Measurements from ENCODE around the gene PPP2R3B.
"Not testable (repeated sequence)": the region's sequence is repeated elsewhere in the genome, so short reads cannot be mapped to it uniquely, and the experiment has no call there.

The PPP2R3B gene

DNA sequence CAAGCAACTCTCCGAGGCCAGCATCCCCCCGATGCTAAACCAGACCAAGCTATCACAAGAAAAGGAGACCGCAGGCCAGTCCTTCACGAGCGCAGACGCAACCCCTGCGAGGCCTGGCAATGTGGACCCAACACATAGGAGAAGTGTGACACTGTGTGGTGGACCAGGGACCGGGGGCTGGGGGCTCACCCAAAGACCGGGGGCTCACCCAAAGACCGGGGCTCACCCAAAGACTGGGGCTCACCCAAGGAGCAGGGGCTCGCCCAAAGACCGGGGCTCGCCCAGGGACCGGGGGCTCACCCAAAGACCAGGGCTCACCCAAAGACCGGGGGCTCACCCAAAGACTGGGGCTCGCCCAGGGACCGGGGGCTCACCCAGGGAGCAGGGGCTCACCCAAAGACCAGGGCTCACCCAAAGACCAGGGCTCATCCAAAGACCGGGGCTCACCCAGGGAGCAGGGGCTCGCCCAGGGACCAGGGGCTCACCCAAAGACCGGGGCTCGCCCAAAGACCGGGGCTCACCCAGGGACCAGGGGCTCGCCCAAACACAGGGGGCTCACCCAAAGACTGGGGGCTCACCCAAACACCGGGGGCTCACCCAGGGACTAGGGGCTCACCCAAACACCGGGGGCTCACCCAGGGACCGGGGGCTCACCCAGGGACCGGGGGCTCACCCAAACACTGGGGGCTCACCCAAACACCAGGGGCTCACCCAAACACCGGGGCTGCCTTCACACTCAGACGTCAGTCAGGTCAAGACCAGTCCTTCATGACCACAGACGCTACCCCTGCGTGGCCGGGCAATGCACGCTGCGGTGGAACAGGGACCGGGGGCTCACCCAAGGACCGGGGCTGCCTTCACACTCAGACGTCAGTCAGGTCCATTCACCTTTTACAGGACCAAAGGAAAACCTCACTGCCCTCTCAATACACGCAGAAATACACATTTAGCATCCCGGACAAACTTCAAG is 32.9 kb downstream of the PPP2R3B start:
- DNase-seq (ENCODE audit: low read depth) = no peak

DNA sequence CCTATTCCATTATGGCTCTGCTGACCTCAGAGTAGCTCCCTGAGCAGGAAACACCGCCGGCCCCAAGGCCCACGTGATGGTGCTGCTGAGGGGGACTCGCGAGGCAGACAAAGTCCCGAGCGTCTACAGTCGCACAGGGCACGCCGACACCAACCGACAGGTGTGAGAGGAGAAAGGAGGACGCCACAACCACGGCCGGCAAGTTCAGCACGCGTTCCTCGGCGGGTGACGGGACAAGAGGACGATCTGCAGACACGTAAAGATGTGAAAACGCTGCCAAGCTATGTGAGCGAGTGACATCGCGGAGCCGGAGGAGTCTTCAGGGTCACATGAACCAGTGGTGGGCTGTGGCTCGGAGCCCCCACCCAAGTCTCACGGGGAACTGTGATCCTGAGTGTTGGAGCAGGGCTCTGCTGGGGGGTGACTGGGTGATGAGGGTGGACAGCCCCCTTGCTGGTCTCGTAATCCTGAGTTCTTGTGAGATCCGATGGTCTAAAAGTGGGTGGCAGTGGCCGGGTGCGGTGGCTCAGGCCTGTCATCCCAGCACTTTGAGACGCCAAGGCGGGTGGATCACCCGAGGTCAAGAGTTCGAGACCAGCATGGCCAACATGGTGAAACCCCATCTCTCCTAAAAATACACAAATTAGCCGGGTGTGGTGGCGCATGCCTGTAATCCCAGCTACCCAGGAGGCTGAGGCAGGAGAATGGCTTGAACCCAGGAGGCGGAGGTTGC is 34.0 kb downstream of the PPP2R3B start:
- DNase-seq (ENCODE audit: low read depth) = no peak

DNA sequence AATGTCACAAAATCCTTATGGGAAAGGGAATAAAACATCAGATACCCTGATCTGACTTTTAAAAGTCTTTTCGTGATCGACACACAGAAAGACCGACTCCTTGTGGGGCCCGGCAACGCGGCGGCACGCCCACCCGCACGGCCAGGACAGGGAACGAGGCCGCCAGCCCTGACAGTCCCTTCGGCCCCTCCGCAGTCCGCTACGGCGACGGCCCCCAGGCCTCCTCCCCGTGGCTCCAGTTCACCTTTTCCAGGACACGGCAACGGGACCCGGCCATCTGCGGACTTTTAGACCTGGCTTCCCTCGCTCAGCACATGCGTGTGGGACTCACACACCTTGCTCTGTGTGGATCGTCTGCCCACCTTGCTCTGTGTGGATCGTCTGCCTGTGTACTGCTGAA is 34.5 kb downstream of the PPP2R3B start:
- no peak for DNase-seq (ENCODE audit: low read depth)

DNA sequence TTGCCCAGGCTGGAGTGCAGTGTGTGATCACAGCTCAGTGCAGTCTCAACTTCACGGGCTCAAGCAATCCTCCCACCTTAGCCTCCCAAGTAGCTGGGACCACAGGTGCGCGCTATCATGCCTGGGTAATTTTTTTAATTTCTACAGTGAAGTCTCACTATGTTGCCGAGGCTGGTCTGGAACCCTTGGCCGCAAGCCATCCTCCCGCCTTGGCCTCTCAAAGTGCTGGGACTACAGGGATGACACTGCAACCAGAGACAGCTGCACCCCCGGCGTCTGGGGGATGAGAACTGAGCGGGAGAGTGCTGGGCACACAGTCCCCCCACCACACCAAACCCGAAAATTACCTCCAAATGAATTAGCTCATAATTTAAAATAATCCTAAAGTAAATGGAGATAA is 35.0 kb downstream of the PPP2R3B start:
- DNase-seq (ENCODE audit: low read depth) = no peak

DNA sequence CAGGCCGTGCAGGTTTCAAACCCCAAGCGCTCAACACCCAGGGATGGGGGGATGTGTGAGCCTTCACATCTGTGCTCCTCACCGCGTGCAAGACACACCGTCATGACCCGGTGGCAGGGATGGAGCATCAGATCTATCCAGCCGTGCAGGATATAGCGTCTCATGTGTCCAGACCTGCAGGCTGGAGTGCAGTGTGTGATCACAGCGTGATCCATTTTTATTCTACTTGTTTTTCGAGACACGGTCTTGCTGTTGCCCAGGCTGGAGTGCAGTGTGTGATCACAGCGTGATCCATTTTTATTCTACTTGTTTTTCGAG is 35.4 kb downstream of the PPP2R3B start:
- DNase-seq (ENCODE audit: low read depth) = not testable (repeated sequence)

DNA sequence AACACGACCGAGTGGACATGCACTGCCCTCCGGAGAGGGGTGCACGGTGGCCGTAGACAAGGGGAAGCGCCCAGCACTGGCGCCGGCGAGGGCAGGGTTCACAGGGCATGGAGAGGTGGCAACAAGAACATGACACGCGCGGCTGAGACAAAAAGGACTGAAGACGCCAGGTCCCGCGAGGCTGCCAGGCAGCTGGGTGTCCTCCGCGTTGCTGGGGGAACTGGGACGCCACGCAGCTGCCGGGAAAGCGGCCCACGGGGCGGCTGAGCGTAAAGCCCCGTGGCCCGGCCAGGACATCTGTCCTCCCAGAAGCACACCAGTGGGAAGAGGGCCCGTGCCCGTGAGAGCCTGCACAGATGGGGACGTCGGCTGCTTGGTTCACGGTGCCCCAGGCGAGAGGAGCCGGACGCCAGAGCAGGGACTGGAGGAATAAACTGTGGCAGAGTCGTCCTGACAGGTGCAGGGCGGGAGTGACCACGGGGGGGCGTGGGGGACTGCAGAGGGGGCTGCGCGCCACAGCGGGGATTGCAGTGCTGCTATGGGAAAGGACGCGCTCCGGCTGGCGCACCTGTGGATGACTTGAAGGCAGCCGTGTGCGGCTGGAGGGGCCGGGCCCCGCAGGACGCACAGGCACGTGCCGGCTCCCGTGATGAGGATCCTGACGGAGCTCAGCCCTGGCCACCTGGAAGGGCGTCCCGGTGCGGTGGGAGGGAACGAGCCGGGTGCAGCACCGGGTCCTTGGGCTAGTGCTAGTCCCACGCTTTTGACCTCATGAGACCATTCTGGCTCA is 36.0 kb downstream of the PPP2R3B start:
- DNase-seq (ENCODE audit: low read depth) = no peak

DNA sequence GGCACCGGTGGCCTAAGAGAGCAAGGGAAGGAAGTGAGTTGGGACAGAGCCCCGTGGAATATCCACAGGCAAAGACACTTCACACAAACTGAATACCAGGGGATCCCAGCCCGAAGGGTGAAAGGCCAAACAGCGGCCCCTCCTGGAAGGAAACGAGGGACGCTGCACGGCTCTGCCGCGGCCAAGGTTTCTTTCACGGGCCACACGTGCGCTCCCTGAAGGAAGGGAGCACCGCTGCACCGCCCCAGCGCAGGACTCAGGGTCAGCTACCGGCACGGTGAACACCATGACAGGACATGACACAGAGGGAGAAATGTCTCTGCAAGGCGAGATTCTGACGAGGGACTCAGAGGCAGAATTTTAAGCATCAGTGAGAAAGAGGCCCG is 36.6 kb downstream of the PPP2R3B start:
- no peak for DNase-seq (ENCODE audit: low read depth)

DNA sequence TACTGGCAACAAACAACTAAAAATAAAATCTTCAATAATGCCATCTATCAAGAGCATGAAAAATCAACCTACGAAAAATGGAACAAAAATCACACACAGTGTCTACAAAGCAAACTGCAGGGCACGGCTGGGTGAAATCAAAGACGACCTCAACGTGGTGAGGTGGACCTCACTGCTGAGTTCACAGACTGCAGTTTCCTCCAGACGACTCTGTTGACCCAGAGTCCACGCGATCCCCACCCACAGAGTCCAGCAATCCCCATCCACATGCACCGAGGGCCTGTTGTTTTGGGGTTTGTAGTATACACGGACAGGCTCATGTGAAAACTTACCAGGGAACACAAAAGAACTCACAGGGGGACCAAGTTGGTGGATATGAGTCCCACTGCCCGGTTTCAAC is 37.0 kb downstream of the PPP2R3B start:
- no peak for DNase-seq (ENCODE audit: low read depth)

DNA sequence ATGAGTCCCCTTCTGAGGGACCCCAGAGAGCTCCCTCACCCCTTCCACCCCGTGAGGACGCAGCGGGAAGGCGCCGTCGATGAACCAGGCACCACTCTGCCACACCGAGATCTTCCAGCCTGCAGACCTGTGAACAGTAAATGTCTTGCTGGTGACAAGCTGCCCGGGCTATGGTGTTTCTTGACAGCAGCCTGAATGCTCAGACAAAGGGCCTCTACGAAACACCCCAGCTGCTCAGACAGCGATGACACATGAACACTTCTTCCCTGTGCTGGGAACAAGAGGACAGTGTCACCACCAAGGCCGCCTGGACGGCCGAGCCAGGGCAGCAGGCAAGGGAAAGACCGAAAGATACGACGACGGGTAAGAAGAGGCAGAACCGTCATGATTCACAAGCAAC is 37.5 kb downstream of the PPP2R3B start:
- DNase-seq (ENCODE audit: low read depth) = no peak

DNA sequence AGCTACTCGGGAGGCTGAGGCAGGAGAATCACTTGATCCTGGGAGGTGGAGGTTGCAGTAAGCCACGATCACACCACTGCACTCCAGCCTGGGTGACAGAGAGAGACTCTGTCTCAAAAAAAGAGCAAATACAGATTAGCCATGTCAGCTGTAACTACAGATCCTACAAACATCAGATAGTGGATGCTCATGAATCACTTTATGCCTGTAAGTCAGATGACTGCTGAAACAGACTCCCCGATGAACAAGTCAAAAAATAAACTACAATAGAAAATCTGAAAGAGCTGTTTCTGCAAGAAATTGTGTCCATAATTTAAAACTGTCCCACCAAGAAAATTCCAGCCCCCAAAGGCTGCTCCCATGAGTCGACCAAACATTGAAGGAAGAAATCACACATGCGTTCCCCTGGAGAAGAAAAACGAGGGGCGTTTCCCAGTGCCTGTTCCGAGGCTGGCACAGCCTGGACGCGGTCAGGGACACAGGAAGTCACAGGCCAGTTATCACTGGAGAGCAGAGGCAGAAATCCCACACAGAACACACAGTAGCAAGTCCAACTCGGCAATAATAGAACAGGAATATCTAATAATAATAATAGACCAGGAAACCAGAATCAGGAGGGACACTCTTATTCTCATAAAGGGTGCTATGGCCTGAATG is 38.1 kb downstream of the PPP2R3B start:
- DNase-seq (ENCODE audit: low read depth) = no peak

DNA sequence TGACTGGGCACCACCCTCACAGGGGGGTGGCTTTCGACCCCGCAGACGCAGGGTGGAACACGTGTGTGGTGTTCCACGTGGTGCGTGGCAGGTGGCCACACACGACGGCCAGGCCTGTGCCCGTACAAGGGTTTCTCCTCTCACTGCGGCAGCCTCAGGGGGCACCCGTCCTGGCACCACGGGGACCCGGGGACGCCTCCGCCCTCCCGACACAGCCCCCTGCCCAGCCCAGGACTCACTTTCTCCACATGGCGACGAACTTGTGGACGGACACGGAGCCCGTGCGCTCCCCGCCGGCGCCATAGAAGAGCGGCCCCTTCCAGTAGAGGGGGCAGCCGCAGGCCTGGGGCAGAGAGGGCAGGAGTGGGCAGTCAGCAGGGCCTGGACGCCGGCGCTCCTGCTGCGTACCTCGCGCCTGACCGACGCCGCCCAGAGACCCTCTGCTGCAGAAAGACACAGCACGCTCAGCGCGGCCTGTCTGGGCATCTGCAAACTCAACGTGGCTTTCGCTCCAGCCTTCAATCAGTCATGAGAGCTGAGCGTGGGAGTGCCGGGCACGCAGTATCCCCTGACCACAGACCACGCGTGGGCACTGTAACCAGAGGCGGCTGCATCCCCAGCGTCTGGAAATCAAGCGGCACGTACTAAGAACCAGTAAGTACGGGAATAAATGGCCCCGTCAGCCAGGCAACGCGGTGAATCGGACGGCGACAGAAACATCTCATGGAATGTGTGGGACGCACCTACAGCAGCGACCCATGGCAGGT is 39.2 kb downstream of the PPP2R3B start:
- no peak for DNase-seq (ENCODE audit: low read depth)

DNA sequence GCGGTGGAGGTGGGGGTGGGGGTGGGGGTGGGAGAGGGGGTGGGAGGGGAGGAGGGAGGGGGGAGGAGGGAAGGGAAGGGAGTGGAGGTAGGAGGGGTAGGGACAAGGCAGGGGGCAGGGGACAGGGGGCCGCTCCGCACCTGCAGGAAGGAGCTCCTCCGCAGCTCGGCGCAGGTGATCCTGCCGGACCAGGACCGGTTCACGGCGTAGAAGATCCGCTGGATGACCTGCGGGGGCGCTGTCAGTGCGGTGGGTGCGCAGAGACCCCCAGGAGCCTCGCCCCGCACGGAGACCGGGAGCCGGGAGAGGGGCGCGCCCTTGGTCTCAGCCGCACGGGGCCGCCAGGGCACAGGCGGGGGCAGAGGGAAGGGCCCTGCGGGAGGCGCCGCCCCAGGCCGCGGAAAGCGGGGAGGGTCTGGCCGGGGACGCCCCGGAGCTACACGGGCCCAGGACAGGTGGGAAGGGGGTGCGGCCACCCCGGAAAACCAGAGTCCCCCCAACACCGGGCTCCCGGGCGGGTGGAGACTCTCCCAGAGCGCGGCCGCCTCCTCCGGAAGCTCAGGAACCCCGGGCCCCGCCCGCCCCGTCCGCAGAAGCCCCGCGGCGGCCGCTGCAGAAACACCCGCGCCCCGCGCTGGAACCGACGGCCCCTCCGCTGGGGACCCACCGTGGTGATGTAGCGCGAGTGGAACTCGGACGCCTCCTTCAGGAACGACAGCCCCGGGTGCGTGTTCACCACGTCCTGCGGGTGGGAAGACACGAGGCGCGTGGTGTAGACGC is 40.5 kb downstream of the PPP2R3B start:
- no peak for DNase-seq (ENCODE audit: low read depth)

DNA sequence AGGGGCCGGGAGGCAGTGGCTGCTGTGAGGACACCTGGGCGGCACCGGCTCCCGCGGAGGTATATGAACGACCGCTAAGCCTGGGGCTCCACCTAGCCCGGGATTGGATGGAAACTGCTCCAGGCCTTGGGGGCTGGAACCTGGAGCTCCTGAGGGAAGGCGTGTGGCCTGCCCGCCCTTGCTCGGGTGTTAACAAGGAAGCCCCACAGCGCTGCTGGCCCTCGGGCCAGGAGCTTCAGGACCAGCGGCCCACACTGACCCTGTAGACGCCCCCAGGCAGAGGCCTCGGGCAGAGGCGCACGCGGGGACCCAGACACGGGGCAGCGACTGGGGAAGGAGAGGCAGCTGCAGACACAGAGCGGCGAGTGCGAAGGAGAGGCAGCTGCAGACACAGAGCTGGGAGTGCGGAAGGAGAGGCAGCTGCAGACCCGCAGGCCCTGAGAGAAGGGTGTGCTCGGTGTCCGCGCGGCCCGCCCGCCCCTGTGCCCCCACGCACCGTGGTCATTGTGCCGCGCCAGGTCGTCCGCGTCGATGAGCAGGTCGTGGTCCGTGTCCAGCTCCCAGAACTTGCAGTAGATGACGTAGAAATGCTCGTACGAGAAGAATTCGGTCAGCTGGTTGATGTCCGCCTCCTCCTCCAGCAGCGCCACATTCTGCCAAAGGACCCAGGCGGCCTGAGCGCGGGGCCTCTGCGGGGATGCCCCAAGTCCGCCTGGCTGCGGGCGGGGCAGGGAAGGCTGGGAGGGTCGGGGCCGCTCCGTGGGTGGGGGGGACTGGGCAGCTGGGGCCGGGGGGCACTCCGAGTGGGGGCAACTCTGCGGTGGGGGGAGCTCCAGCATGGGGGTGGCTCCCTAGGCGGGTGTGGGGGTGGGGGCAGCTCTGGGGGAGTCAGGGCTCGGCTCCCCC is 41.4 kb downstream of the PPP2R3B start:
- DNase-seq (ENCODE audit: low read depth) = no peak

DNA sequence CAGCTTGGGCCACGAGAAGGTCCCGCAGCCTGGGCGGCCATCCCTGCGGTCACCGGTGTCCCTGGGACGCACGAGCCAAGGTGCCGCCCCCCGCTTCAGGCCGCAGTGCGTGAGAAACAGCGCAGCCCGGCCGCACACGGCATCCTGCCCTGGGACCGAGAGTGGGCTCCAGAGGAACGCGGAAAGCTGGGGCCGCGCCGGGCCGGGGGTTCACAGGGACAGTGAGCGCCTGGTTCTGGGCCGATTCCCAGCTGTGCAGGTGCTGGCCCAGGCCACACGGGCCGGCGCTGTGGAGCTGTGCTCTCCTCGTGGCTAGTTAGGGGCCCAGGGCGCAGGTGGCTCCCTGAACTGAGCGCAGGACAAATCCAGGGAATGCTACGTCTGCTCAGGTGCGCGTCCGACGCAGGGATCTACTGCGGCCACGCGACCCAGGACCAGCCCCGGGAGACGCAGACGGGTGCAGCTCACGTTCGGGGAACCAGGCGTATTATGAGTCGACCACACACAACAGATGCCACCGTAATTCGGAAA is 42.3 kb downstream of the PPP2R3B start:
- DNase-seq (ENCODE audit: low read depth) = no peak

DNA sequence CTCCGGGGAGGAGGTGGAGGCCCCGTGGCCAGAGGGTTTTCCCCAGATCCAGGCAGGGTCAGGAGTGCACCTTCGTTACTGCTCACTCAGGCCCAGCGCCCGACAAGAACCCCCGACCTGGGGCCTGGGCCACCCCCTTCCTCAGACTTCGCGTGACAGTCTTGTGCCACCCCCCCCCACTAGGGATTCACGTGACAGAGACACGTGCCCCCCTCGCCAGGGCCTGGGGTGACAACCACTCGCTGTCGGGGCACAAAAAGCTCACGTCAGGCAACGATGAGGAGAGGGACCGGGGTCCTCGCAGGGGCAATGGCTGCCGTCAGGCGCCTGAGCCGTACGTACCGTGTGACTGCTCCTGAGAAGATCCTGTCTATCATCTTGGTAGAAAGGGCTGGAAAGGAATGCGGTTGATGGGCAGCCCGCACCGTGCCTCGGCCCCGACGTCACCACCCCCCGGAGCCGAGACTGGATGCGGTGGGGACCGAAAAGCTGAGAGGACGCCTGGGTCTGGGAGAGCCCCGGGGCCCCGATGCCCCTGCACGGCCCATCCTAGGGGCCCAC is 45.1 kb downstream of the PPP2R3B start:
- no peak for DNase-seq (ENCODE audit: low read depth)

DNA sequence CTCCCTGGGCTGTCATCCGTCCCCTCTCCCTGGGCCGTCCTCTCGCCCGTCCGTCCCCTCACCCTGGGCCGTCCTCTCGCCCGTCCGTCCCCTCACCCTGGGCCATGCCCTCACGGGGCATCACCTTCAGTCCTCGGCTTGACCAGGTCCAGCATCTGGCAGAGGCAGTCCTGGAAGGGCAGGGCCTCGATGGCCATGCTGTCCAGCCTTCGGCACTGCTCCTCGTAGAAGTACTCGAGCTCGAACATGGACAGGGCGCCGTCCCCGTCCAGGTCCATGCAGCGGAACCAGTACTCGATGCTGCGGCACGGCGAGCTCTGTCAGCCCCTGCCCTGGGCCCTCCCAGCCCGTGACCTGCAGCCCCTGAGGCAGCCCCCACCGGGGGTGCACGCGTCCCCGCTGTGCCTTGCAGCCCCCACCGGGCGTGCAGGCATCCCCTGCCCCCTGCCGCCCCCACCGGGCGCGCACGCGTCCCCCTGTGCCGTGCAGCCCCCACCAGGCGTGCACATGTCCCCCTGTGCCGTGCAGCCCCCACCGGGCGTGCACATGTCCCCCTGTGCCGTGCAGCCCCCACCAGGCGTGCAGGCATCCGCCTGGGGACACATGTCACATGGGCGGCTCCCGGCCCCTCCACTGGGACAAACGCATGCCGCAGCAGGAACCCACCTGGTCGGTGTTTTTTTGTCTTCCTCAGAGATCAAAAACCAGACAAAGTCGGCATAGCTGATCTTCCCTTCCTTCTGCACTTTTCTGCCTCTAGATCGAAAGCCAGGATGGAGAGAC is 45.9 kb downstream of the PPP2R3B start:
- DNase-seq (ENCODE audit: low read depth) = no peak

DNA sequence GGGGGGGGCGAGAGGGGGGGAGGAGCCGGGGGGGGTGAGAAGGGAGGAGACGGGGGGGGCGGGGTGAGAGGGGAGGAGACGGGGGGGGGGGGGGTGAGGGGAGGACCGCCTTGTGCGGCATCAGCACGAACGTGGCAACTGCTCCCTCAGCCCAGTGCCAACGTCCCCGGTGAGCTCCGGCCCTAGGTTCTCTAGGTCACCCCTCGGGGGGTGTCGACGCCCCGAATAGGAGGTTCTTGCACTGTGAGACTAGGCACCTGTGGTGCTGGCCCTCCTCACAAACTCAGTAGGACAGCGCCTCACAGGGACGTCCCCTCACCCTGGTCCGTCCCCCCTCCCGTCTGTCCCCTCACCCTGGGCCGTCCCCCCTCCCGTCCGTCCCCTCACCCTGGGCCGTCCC is 46.6 kb downstream of the PPP2R3B start:
- no peak for DNase-seq (ENCODE audit: low read depth)

DNA sequence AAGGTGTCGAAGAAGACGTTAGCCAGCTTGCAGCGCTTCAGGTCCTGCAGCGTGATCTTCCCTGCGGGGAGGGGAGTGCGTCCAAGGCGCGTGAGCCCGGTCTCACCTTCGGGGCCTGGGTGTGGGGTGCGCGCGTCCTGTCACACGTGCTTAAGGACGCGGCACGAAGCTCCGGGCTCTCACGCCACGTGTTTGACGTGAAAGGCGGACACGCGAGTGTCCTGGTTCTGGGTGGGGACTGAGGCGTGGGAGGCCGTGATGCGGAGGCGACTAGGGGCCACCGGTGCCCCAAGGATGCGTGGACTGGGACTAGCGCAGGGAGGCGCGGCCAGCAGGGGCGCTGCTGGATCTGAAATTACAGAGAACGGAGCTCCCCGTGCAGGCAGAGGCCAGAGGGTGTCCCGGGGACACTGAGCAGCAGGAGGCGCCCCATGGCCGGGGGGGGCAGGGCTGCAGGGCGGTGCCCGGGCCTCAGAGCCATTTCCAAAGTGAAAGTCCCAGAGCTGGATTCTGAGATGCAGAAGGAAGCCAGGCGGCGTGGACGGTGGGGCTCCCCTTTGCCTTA is 47.8 kb downstream of the PPP2R3B start:
- no peak for DNase-seq (ENCODE audit: low read depth)

Data from CMK (cell line).